GM23338 (cell line): ENCODE measurements around the gene EPHA4.

Experiments used
- CREB1 ChIP-seq: fragments of 250-450 bp; sonication (Bioruptor Pico); IDR thresholded peaks from 2 replicates; pipeline ENCODE4 v1.5.0; 2020; ENCODE audit warnings: low read depth, mild to moderate bottlenecking, moderate library complexity
- CTCF ChIP-seq, 2 experiments: fragments of 200-600 bp in 1 of 2; sonication (generic) in 1 of 2; conservative IDR thresholded peaks; 2 replicates each; pipeline versions ENCODE4 v1.5.1 to v1.6.1; 2016 to 2017; ENCODE audit warnings: antibody characterized with exemption in 2 of 2, low read depth in 2 of 2, mild to moderate bottlenecking in 2 of 2, moderate library complexity in 1 of 2
- ETS1 ChIP-seq: IDR thresholded peaks from 2 replicates; pipeline ENCODE4 v1.6.1; 2016; ENCODE audit warnings: antibody characterized with exemption
- EZH2 ChIP-seq: fragments of 200-600 bp; sonication (generic); IDR thresholded peaks from one replicate; pipeline ENCODE4 v1.8.0; 2017; ENCODE audit warnings: antibody characterized with exemption, mild to moderate bottlenecking, low read depth; ENCODE audit not compliant: unreplicated experiment
- EZH2phosphoT487 ChIP-seq: fragments of 200-600 bp; sonication (generic); IDR thresholded peaks from one replicate; pipeline ENCODE4 v1.8.1; 2018; ENCODE audit warnings: antibody characterized with exemption; ENCODE audit not compliant: unreplicated experiment
- JUNB ChIP-seq: IDR thresholded peaks from one replicate; pipeline ENCODE4 v1.6.1; 2016; ENCODE audit warnings: antibody characterized with exemption; ENCODE audit not compliant: unreplicated experiment
- NANOG ChIP-seq: IDR thresholded peaks from 2 replicates; pipeline ENCODE4 v1.6.1; 2016; ENCODE audit warnings: antibody characterized with exemption, borderline replicate concordance
- POLR2AphosphoS5 ChIP-seq: IDR thresholded peaks from 2 replicates; pipeline ENCODE4 v1.6.1; 2016; ENCODE audit warnings: antibody characterized with exemption, low read depth
- REST ChIP-seq: IDR thresholded peaks from one replicate; pipeline ENCODE4 v1.6.1; 2018; ENCODE audit warnings: antibody characterized with exemption; ENCODE audit not compliant: unreplicated experiment
- STAT1 ChIP-seq: IDR thresholded peaks from one replicate; pipeline ENCODE4 v1.6.1; 2016; ENCODE audit warnings: antibody characterized with exemption; ENCODE audit not compliant: unreplicated experiment
- ZNF331 ChIP-seq: fragments of 250-450 bp; sonication (Bioruptor Pico); IDR thresholded peaks from 2 replicates; pipeline ENCODE4 v1.5.0; 2020; ENCODE audit warnings: low read depth, mild to moderate bottlenecking, moderate library complexity

- TF ChIP-seq REST (no peak), EZH2 (no peak), CTCF (conservative IDR thresholded peaks at IDR 0.05; ENCODE audit: low read depth in 2 of 2) (no peak), NANOG (no peak), EZH2phosphoT487 (no peak), POLR2AphosphoS5 (no peak), JUNB (no peak), ETS1 (no peak), STAT1 (no peak), ZNF331 (CRISPR knock-in tag) (no peak), CREB1 (no peak)
These were observed 8.7 kb downstream of the EPHA4 start for GRCh38 chr2:221563270-221563985.
